ENCODE results near the gene TMEM186. TPM values are rescaled to one million over a fixed set of nuclear protein-coding genes. Genes with fewer than 3 reads are reported as not detected.

Gene TMEM186
- total RNA-seq, 1 donor from 2014 or later, result 8.4 TPM

DNA sequence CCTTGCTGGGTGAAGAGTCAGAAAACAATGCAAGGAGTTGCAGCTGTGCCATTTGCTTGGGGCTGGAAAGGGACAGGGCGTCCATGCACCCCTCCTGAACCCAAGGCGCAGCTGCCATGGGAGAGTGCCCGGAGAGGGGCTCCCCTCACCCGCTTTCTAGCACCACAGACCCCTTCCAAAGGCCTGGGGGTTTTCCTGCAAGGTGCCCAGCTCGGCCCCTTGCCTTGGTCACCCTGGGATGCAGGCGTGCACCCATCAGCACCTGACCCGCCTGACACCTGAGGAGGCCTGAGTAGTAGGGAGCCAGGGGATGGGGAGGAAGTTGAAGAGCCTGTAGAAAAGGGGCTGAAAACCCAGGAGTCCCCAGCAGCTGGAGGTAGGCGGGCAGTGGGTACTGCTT lies 30.3 kb downstream of the TMEM186 start:
- H3K4me1 Mint-ChIP-seq (ENCODE audit: low read depth), result no peaks in the 10 kb centered on the region
- DNase-seq (ENCODE audit: low spot score), result peak; percentile 72
- TF ChIP-seq, protein P1, sequence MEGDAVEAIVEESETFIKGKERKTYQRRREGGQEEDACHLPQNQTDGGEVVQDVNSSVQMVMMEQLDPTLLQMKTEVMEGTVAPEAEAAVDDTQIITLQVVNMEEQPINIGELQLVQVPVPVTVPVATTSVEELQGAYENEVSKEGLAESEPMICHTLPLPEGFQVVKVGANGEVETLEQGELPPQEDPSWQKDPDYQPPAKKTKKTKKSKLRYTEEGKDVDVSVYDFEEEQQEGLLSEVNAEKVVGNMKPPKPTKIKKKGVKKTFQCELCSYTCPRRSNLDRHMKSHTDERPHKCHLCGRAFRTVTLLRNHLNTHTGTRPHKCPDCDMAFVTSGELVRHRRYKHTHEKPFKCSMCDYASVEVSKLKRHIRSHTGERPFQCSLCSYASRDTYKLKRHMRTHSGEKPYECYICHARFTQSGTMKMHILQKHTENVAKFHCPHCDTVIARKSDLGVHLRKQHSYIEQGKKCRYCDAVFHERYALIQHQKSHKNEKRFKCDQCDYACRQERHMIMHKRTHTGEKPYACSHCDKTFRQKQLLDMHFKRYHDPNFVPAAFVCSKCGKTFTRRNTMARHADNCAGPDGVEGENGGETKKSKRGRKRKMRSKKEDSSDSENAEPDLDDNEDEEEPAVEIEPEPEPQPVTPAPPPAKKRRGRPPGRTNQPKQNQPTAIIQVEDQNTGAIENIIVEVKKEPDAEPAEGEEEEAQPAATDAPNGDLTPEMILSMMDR (IDR thresholded peaks at IDR 0.05), result no peak
- no peaks in the 10 kb centered on the region for H3K9me3 Mint-ChIP-seq (ENCODE audit: low read depth)
- H3K36me3 Mint-ChIP-seq (ENCODE audit: low read depth), result no peaks in the 10 kb centered on the region
- H3K27me3 Mint-ChIP-seq (ENCODE audit: low read depth), result no peaks in the 10 kb centered on the region
- H3K27ac Mint-ChIP-seq (ENCODE audit: unreplicated experiment), result no peak overlapping the region
- no peak overlapping the region for H3K4me3 Mint-ChIP-seq (ENCODE audit: unreplicated experiment)

DNA sequence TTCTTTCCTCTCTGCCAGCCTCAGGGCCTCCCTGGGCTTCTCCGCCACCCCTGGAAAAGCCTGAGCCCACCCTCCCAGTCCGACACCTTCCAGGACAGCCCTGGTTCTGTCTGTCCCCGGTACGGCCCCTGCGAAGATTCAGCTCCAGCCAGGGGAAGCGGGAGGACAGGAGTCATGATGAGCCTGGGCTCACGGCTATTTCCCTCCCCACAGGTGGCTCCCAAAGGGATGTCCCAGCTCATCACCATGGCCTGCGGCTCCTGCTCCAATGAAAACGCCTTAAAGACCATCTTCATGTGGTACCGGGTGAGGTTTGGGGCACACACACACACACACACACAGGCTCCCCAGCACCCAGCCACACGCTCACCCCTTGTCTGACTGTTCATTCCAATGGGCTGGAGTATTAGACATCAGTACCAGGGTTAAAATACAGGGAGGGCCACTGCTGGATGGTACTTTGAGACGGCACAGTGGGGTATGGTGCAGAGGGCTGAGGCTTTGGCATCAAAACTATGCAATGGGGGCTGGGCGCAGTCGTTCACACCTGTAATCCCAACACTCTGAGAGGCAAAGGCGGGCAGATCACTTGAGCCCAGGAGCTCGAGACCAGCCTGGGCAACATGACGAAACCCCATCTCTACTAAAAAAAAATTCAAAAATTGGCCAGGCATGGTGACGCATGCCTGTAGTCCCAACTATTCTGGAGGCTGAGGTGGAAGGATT lies 32.8 kb downstream of the TMEM186 start:
- DNase-seq (ENCODE audit: low spot score), result peak; percentile 89
- H3K4me1 Mint-ChIP-seq (ENCODE audit: low read depth), result no peaks in the 10 kb centered on the region
- H3K9me3 Mint-ChIP-seq (ENCODE audit: low read depth), result no peaks in the 10 kb centered on the region
- TF ChIP-seq, protein P1 (IDR thresholded peaks at IDR 0.05), result no peak
- no peak overlapping the region for H3K4me3 Mint-ChIP-seq (ENCODE audit: unreplicated experiment)
- no peaks in the 10 kb centered on the region for H3K27me3 Mint-ChIP-seq (ENCODE audit: low read depth)
- H3K27ac Mint-ChIP-seq (ENCODE audit: unreplicated experiment), result no peak overlapping the region
- no peaks in the 10 kb centered on the region for H3K36me3 Mint-ChIP-seq (ENCODE audit: low read depth)

DNA sequence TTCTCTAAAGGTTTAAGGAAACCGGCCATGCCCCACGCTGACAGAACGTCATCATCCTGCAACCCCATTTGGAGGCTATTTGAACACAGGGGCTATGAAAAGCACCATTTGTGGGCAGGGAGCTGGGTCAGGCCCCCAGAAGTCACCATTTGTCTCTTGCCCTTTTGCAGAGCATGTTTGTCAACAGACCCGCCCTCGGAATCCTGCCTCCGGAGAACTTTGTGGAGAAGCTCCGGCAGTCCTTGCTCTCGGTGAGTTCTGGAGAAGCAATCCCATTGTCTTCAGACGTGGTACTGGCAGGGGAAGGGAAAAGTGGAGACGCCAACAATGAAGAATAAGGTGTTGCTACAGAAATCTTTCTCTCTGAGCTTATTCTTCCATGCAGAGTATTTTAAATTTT lies 33.5 kb downstream of the TMEM186 start:
- Mint-ChIP-seq H3K36me3 (ENCODE audit: low read depth) (no peaks in the 10 kb centered on the region), H3K27me3 (ENCODE audit: low read depth) (no peaks in the 10 kb centered on the region), H3K27ac (ENCODE audit: unreplicated experiment) (no peak overlapping the region), H3K9me3 (ENCODE audit: low read depth) (no peaks in the 10 kb centered on the region), H3K4me1 (ENCODE audit: low read depth) (no peaks in the 10 kb centered on the region), H3K4me3 (ENCODE audit: unreplicated experiment) (no peak overlapping the region)
- peak; percentile 39 for DNase-seq (ENCODE audit: low spot score)
- TF ChIP-seq, protein P1 (IDR thresholded peaks at IDR 0.05), result no peak

DNA sequence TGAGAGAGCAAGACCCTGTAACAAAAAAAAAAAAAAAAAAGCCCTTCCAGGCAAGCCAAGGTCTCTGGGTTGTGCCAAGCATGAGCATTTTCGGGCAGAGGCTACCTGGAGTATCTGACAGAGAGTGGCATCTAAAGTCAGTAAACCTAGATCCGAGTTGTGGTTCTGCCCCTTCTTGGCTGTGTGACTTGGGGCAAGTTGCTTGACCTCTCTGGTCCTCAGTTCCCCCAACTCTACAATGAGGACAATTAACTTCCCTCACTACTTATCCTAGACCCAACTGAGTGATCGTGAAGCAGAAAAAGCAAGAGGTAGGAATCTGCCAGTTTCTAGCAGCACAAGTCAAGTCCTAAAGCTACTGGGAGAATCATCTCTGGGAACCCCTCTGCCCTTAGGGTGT lies 34.4 kb downstream of the TMEM186 start:
- no peak for DNase-seq (ENCODE audit: low spot score)
- no peak overlapping the region for H3K4me3 Mint-ChIP-seq (ENCODE audit: unreplicated experiment)
- no peaks in the 10 kb centered on the region for H3K9me3 Mint-ChIP-seq (ENCODE audit: low read depth)
- TF ChIP-seq, protein P1 (IDR thresholded peaks at IDR 0.05), result no peak
- no peaks in the 10 kb centered on the region for H3K4me1 Mint-ChIP-seq (ENCODE audit: low read depth)
- no peaks in the 10 kb centered on the region for H3K27me3 Mint-ChIP-seq (ENCODE audit: low read depth)
- H3K27ac Mint-ChIP-seq (ENCODE audit: unreplicated experiment), result no peak overlapping the region
- H3K36me3 Mint-ChIP-seq (ENCODE audit: low read depth), result no peaks in the 10 kb centered on the region

DNA sequence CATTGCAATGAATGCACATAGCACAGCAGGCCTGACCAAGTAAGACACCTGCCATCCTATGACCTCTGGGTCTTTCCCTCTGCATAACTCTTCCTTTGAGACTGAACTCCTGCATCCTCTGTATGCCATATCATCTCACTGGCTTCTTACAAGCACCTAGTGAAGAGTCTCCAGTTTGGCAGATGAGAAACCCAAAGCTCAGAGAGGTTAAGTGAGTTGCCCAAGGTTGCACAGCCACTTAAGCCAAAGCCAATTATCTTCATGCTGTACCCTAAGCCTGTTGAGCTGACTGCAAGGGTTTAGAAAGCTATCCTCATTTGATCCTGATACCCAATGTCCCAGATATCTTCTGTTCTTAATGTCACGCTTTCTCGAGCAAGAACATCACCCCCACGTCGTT lies 35.2 kb downstream of the TMEM186 start:
- Mint-ChIP-seq H3K36me3 (ENCODE audit: low read depth) (no peaks in the 10 kb centered on the region), H3K4me1 (ENCODE audit: low read depth) (no peaks in the 10 kb centered on the region), H3K27me3 (ENCODE audit: low read depth) (no peaks in the 10 kb centered on the region), H3K4me3 (ENCODE audit: unreplicated experiment) (no peak overlapping the region), H3K9me3 (ENCODE audit: low read depth) (no peaks in the 10 kb centered on the region), H3K27ac (ENCODE audit: unreplicated experiment) (no peak overlapping the region)
- DNase-seq (ENCODE audit: low spot score), result no peak
- TF ChIP-seq, protein P1 (IDR thresholded peaks at IDR 0.05), result no peak
